Measurements from ENCODE around the gene AXDND1. TPM values are rescaled to one million over a fixed set of nuclear protein-coding genes. Genes with fewer than 3 reads are reported as not detected.

Gene AXDND1
- total RNA-seq, 4 donors from 2014 or later = 0.39 TPM; not detected in 3

GRCh38 chr1:179476484-179476883, 110.7 kb downstream of the AXDND1 start:
- DNase-seq (ENCODE audit: low spot score in 2 of 2) = no peak
- 24 to 60% methylated on average over 2 of the region's 2 CpGs for WGBS, 2 donors
- TF ChIP-seq, protein P1, sequence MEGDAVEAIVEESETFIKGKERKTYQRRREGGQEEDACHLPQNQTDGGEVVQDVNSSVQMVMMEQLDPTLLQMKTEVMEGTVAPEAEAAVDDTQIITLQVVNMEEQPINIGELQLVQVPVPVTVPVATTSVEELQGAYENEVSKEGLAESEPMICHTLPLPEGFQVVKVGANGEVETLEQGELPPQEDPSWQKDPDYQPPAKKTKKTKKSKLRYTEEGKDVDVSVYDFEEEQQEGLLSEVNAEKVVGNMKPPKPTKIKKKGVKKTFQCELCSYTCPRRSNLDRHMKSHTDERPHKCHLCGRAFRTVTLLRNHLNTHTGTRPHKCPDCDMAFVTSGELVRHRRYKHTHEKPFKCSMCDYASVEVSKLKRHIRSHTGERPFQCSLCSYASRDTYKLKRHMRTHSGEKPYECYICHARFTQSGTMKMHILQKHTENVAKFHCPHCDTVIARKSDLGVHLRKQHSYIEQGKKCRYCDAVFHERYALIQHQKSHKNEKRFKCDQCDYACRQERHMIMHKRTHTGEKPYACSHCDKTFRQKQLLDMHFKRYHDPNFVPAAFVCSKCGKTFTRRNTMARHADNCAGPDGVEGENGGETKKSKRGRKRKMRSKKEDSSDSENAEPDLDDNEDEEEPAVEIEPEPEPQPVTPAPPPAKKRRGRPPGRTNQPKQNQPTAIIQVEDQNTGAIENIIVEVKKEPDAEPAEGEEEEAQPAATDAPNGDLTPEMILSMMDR (IDR thresholded peaks at IDR 0.05) = no peak
- no peak for TF ChIP-seq POLR2A (IDR thresholded peaks at IDR 0.05)
- intact Hi-C loops (cut with DNase I; ENCODE audit: low total_unique reads) = loop anchor here (5.0 kb wide), 1 partner anchor 54 kb away; no protein-coding TSS in a partner anchor
- no peak overlapping the region for H3K4me3 ChIP-seq (ENCODE audit: low read depth, poor library complexity, severe bottlenecking)

DNA sequence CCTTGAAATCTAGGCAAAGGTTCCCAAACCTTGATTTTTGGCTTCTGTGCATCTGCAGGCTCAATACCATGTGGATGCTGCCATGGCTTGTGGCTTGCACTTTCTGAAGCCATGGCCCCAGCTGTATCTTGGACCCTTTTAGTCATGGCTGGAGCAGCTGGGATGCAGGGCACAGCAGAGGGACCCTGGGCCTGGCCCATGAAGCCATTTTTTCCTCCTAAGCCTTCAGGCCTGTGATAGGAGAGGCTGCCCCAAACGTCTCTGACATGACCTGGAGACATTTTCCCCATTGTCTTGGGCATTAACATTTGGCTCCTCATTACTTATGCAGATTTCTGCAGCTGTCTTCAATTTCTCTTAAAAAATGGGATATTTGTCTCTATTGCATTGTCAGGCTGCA, 112.6 kb downstream of the AXDND1 start:
- WGBS, 2 donors = 0 to 13% methylated on average over 1 of the region's 1 CpG
- H3K4me3 ChIP-seq (ENCODE audit: low read depth, poor library complexity, severe bottlenecking) = no peak overlapping the region
- TF ChIP-seq, protein P1 (IDR thresholded peaks at IDR 0.05) = no peak
- no peak for TF ChIP-seq POLR2A (IDR thresholded peaks at IDR 0.05)
- no peak for DNase-seq (ENCODE audit: low spot score in 2 of 2)
- intact Hi-C loops (cut with DNase I; ENCODE audit: low total_unique reads) = loop anchor here (5.0 kb wide), 1 partner anchor 56 kb away; no protein-coding TSS in a partner anchor

DNA sequence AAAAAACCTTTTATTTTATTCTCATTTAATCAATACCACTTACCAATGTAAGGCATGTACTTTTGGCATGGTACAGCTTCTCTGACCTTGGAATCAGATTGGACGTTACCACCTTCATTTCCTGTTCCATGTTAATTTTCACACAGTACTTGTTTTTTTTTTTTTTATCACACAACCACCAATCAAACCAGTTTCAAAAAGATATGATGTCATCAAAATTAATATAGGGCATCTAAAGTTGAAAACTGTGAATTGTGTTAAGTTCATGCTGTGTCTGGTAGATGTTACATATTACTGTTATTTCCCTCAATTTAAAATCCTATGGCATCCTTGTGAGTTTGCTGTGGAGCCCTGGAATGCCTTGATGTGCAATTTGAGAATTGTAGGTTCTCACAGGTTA, 124.8 kb downstream of the AXDND1 start:
- intact Hi-C loops (cut with DNase I; ENCODE audit: low total_unique reads) = no loop called here
- no peak for DNase-seq (ENCODE audit: low spot score in 2 of 2)
- 74 to 80% methylated on average over 1 of the region's 1 CpG for WGBS, 2 donors
- H3K4me3 ChIP-seq (ENCODE audit: low read depth, poor library complexity, severe bottlenecking) = no peak overlapping the region
- TF ChIP-seq, protein P1 (IDR thresholded peaks at IDR 0.05) = no peak
- TF ChIP-seq POLR2A (IDR thresholded peaks at IDR 0.05) = no peak

GRCh38 chr1:179493323-179493722, 127.6 kb downstream of the AXDND1 start:
- no peak overlapping the region for H3K4me3 ChIP-seq (ENCODE audit: low read depth, poor library complexity, severe bottlenecking)
- 66 to 83% methylated on average over 2 of the region's 2 CpGs for WGBS, 2 donors
- intact Hi-C loops (cut with DNase I; ENCODE audit: low total_unique reads) = no loop called here
- no peak for DNase-seq (ENCODE audit: low spot score in 2 of 2)
- TF ChIP-seq, protein P1 (IDR thresholded peaks at IDR 0.05) = no peak
- no peak for TF ChIP-seq POLR2A (IDR thresholded peaks at IDR 0.05)

DNA sequence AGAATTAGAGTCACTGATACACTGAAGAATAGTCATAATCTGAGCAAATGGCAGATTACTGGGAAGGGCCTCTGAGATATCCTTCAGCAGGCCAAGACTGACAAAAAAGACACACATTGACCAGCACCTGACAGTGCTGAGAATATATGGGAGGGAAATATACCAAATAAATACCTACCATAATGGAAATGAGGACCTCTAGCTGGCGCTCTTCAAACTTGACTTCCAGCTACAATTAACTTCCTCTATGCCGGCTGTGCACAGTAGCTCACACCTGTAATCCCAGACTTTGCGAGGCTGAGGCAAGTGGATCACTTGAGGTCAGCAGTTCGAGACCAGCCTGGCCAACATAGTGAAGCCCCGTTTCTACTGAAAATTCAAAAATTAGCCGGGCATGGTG, 140.4 kb downstream of the AXDND1 start:
- DNase-seq (ENCODE audit: low spot score in 2 of 2) = no peak
- 88 to 89% methylated on average over 6 of the region's 6 CpGs for WGBS, 2 donors

More for the DNA sequence above, 140.4 kb downstream of the AXDND1 start:
- intact Hi-C loops (cut with DNase I; ENCODE audit: low total_unique reads) = no loop called here
- TF ChIP-seq POLR2A (IDR thresholded peaks at IDR 0.05) = no peak
- TF ChIP-seq, protein P1 (IDR thresholded peaks at IDR 0.05) = no peak
- H3K4me3 ChIP-seq (ENCODE audit: low read depth, poor library complexity, severe bottlenecking) = no peak overlapping the region
